ENCODE data around the gene PALM3. TPM values are rescaled to one million over a fixed set of nuclear protein-coding genes. Genes with fewer than 3 reads are reported as not detected.

PALM3 gene
- total RNA-seq, 3 donors from 2014 or later: 0.82 to 1.2 (median 1.0) TPM

GRCh38 chr19:14056069-14056666, 5.7 kb downstream of the PALM3 start:
- TF ChIP-seq CTCF (IDR thresholded peaks at IDR 0.05): no peak
- intact Hi-C loops (cut with DNase I, micrococcal nuclease): no loop called here
- Histone ChIP-seq H3K36me3 (ENCODE audit: low read depth) (no peaks in the 10 kb centered on the region), H3K4me1 (ENCODE audit: low read depth) (peaks cover 4% of the 10 kb centered on the region), H3K9me3 (no peaks in the 10 kb centered on the region), H3K4me3 (no peak overlapping the region)
- DNase-seq (no peak), ATAC-seq (no peak)

GRCh38 chr19:14055396-14055795, 6.5 kb downstream of the PALM3 start:
- ATAC-seq: no peak
- Histone ChIP-seq H3K4me1 (ENCODE audit: low read depth) (peaks cover 4% of the 10 kb centered on the region), H3K36me3 (ENCODE audit: low read depth) (no peaks in the 10 kb centered on the region), H3K9me3 (no peaks in the 10 kb centered on the region), H3K4me3 (no peak overlapping the region)
- no peak for DNase-seq
- intact Hi-C loops (cut with DNase I, micrococcal nuclease): no loop called here
- no peak for TF ChIP-seq CTCF (IDR thresholded peaks at IDR 0.05)

- H3K36me3 ChIP-seq (ENCODE audit: low read depth): no peaks in the 10 kb centered on the region
- no peak for TF ChIP-seq CTCF (IDR thresholded peaks at IDR 0.05)
- intact Hi-C loops (cut with DNase I, micrococcal nuclease): no loop called here
- no peak overlapping the region for H3K4me3 ChIP-seq
- ATAC-seq (no peak), DNase-seq (no peak)
- no peaks in the 10 kb centered on the region for H3K9me3 ChIP-seq
- peaks cover 4% of the 10 kb centered on the region for H3K4me1 ChIP-seq (ENCODE audit: low read depth)
These were observed 7.2 kb downstream of the PALM3 start for GRCh38 chr19:14054721-14055120.

DNA sequence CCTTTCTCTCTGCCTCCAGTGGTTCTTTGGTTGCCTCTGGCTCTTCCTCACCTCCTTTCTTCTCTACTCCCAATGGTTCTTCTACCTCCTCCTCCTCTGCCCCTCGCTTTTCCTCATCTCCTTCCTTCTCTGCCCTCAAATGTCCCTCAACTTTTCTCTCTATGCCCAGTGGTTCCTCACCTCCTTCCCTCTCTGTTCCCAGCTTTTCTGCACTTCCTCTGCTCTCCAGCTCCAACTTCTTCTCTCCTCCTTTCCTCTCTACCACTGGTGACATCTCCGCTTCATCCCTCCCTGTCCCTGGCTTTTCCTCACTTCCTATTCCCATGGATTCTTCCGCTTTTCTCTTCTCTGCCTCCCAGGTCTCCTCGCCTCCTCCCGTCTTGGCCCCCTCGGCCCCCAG, 7.8 kb downstream of the PALM3 start:
- TF ChIP-seq CTCF (IDR thresholded peaks at IDR 0.05): no peak
- Histone ChIP-seq H3K36me3 (ENCODE audit: low read depth) (no peaks in the 10 kb centered on the region), H3K9me3 (no peaks in the 10 kb centered on the region), H3K4me3 (no peak overlapping the region), H3K4me1 (ENCODE audit: low read depth) (peaks cover 4% of the 10 kb centered on the region)
- ATAC-seq (no peak), DNase-seq (no peak)
- intact Hi-C loops (cut with DNase I, micrococcal nuclease): no loop called here

DNA sequence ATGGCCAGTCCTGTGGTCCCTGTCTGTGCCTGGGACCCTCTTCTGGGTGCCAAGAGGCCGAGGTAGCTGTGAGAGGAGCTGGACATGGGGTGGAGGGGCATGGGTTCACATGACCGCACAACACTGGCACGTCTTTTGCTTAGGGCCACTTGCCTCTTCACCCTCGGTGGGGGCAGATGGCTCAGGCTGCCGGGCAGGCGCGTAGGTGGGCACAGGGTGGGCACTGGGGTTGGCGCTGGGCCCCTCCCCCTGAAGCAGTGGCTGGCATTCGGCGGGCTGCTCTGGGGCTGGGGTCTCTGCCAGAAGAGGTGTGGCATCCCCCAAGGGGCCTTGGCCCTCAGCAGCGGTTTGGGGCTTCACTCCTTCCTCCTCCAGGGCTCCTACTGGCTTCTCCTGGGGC, 8.4 kb downstream of the PALM3 start:
- intact Hi-C loops (cut with DNase I, micrococcal nuclease): no loop called here
- H3K4me1 ChIP-seq (ENCODE audit: low read depth): peaks cover 4% of the 10 kb centered on the region
- H3K4me3 ChIP-seq: no peak overlapping the region
- DNase-seq (no peak), ATAC-seq (no peak)
- no peaks in the 10 kb centered on the region for H3K9me3 ChIP-seq
- no peaks in the 10 kb centered on the region for H3K36me3 ChIP-seq (ENCODE audit: low read depth)
- TF ChIP-seq CTCF (IDR thresholded peaks at IDR 0.05): no peak

GRCh38 chr19:14053032-14053431, 8.8 kb downstream of the PALM3 start:
- no peak for TF ChIP-seq CTCF (IDR thresholded peaks at IDR 0.05)
- Histone ChIP-seq H3K4me3 (no peak overlapping the region), H3K36me3 (ENCODE audit: low read depth) (no peaks in the 10 kb centered on the region), H3K9me3 (no peaks in the 10 kb centered on the region), H3K4me1 (ENCODE audit: low read depth) (peaks cover 4% of the 10 kb centered on the region)
- intact Hi-C loops (cut with DNase I, micrococcal nuclease): no loop called here
- ATAC-seq (no peak), DNase-seq (no peak)

Data from mucosa of descending colon (tissue), 3 donors.